Measurements from ENCODE around the gene FAM118B.

FAM118B gene

GRCh38 chr11:126166413-126166812 is 45.2 kb upstream of the FAM118B start:
- Histone ChIP-seq H3K14ac (ENCODE audit: low read length in 2 of 2) (no peak overlapping the region), H3K4ac (ENCODE audit: low read depth in 1 of 2, low read length in 2 of 2) (no peak overlapping the region)
- no peak for DNase-seq

GRCh38 chr11:126167488-126167887 is 44.1 kb upstream of the FAM118B start:
- Histone ChIP-seq H3K27me3 (ENCODE audit: control insufficient read depth in 1 of 2, insufficient read depth in 1 of 2, low read length in 2 of 2) (peaks cover 0 to 13% of the 10 kb centered on the region in 2 experiments), H3K4me2 (ENCODE audit: low read length, poor library complexity, severe bottlenecking) (no peak overlapping the region), H3K4me1 (ENCODE audit: control insufficient read depth, insufficient read depth, low read depth, low read length) (peaks cover 11% of the 10 kb centered on the region), H3K4me3 (ENCODE audit: insufficient read depth in 1 of 2, low read depth in 1 of 2, low read length in 2 of 2) (no peak overlapping the region), H2BK5ac (ENCODE audit: low read depth, low read length, poor library complexity, severe bottlenecking) (no peak overlapping the region), H2AK5ac (ENCODE audit: low read length, severe bottlenecking) (no peak overlapping the region), H3K14ac (ENCODE audit: low read length in 2 of 2) (no peak overlapping the region), H3K36me3 (ENCODE audit: control insufficient read depth in 1 of 2, insufficient read depth in 2 of 2, low read depth in 1 of 2, low read length in 2 of 2) (no peaks in the 10 kb centered on the region), H3K79me1 (replicated peaks; ENCODE audit: low read length, poor library complexity, severe bottlenecking) (no peaks in the 10 kb centered on the region), H3K9ac (ENCODE audit: low read length) (no peak overlapping the region), H3K18ac (ENCODE audit: low read depth in 1 of 2, low read length in 2 of 2) (no peak overlapping the region), H2BK120ac (ENCODE audit: low read depth, low read length) (no peak overlapping the region), H3K27ac (ENCODE audit: low read length, poor library complexity, severe bottlenecking) (no peak overlapping the region), H2BK12ac (ENCODE audit: low read length in 2 of 2) (no peak overlapping the region), H2AFZ (ENCODE audit: low read depth, low read length) (no peak overlapping the region), H2BK15ac (ENCODE audit: low read depth, poor library complexity, severe bottlenecking) (no peak overlapping the region), H3K9me3 (ENCODE audit: control insufficient read depth, low read length) (no peaks in the 10 kb centered on the region), H4K91ac (ENCODE audit: low read length) (no peak overlapping the region), H3K23ac (ENCODE audit: low read length in 2 of 2) (no peak overlapping the region), H3K4ac (ENCODE audit: low read depth in 1 of 2, low read length in 2 of 2) (no peak overlapping the region), H4K8ac (ENCODE audit: low read length) (no peak overlapping the region)
- WGBS = 71% methylated on average over 2 of the region's 2 CpGs
- no peak for DNase-seq

More at GRCh38 chr11:126166413-126166812, 45.2 kb upstream of the FAM118B start:
- H3K4me1 ChIP-seq (ENCODE audit: control insufficient read depth, insufficient read depth, low read depth, low read length) = peaks cover 13% of the 10 kb centered on the region
- no peak overlapping the region for H2AFZ ChIP-seq (ENCODE audit: low read depth, low read length)
- H4K91ac ChIP-seq (ENCODE audit: low read length) = no peak overlapping the region
- H2BK5ac ChIP-seq (ENCODE audit: low read depth, low read length, poor library complexity, severe bottlenecking) = no peak overlapping the region
- H2BK15ac ChIP-seq (ENCODE audit: low read depth, poor library complexity, severe bottlenecking) = no peak overlapping the region
- no peak overlapping the region for H3K23ac ChIP-seq (ENCODE audit: low read length in 2 of 2)
- no peak overlapping the region for H3K4me2 ChIP-seq (ENCODE audit: low read length, poor library complexity, severe bottlenecking)
- no peaks in the 10 kb centered on the region for H3K79me1 ChIP-seq (replicated peaks; ENCODE audit: low read length, poor library complexity, severe bottlenecking)
- 96% methylated on average over 3 of the region's 3 CpGs for WGBS
- no peaks in the 10 kb centered on the region for H3K36me3 ChIP-seq (ENCODE audit: control insufficient read depth in 1 of 2, insufficient read depth in 2 of 2, low read depth in 1 of 2, low read length in 2 of 2)
- no peak overlapping the region for H3K4me3 ChIP-seq (ENCODE audit: insufficient read depth in 1 of 2, low read depth in 1 of 2, low read length in 2 of 2)
- H3K27ac ChIP-seq (ENCODE audit: low read length, poor library complexity, severe bottlenecking) = no peak overlapping the region
- no peak overlapping the region for H2AK5ac ChIP-seq (ENCODE audit: low read length, severe bottlenecking)
- no peaks in the 10 kb centered on the region for H3K9me3 ChIP-seq (ENCODE audit: control insufficient read depth, low read length)
- no peak overlapping the region for H2BK12ac ChIP-seq (ENCODE audit: low read length in 2 of 2)
- H3K18ac ChIP-seq (ENCODE audit: low read depth in 1 of 2, low read length in 2 of 2) = no peak overlapping the region
- peaks cover 0 to 5% of the 10 kb centered on the region in 2 experiments for H3K27me3 ChIP-seq (ENCODE audit: control insufficient read depth in 1 of 2, insufficient read depth in 1 of 2, low read length in 2 of 2)
- no peak overlapping the region for H4K8ac ChIP-seq (ENCODE audit: low read length)
- H2BK120ac ChIP-seq (ENCODE audit: low read depth, low read length) = no peak overlapping the region
- H3K9ac ChIP-seq (ENCODE audit: low read length) = no peak overlapping the region

GRCh38 chr11:126169291-126169690 is 42.3 kb upstream of the FAM118B start:
- no peak overlapping the region for H2BK15ac ChIP-seq (ENCODE audit: low read depth, poor library complexity, severe bottlenecking)
- no peak overlapping the region for H2BK120ac ChIP-seq (ENCODE audit: low read depth, low read length)
- WGBS = 94% methylated on average over 3 of the region's 3 CpGs
- H3K27ac ChIP-seq (ENCODE audit: low read length, poor library complexity, severe bottlenecking) = no peak overlapping the region
- H2AFZ ChIP-seq (ENCODE audit: low read depth, low read length) = no peak overlapping the region
- H2BK12ac ChIP-seq (ENCODE audit: low read length in 2 of 2) = no peak overlapping the region
- no peaks in the 10 kb centered on the region for H3K36me3 ChIP-seq (ENCODE audit: control insufficient read depth in 1 of 2, insufficient read depth in 2 of 2, low read depth in 1 of 2, low read length in 2 of 2)
- H3K4me2 ChIP-seq (ENCODE audit: low read length, poor library complexity, severe bottlenecking) = no peak overlapping the region
- no peak overlapping the region for H3K4ac ChIP-seq (ENCODE audit: low read depth in 1 of 2, low read length in 2 of 2)
- H3K9ac ChIP-seq (ENCODE audit: low read length) = peak overlapping the region; percentile 8
- H3K4me1 ChIP-seq (ENCODE audit: control insufficient read depth, insufficient read depth, low read depth, low read length) = no peaks in the 10 kb centered on the region
- no peak overlapping the region for H3K23ac ChIP-seq (ENCODE audit: low read length in 2 of 2)
- H3K14ac ChIP-seq (ENCODE audit: low read length in 2 of 2) = no peak overlapping the region
- H3K4me3 ChIP-seq (ENCODE audit: insufficient read depth in 1 of 2, low read depth in 1 of 2, low read length in 2 of 2) = no peak overlapping the region
- no peak overlapping the region for H4K8ac ChIP-seq (ENCODE audit: low read length)
- H3K79me1 ChIP-seq (replicated peaks; ENCODE audit: low read length, poor library complexity, severe bottlenecking) = no peaks in the 10 kb centered on the region
- H3K18ac ChIP-seq (ENCODE audit: low read depth in 1 of 2, low read length in 2 of 2) = no peak overlapping the region
- no peaks in the 10 kb centered on the region for H3K9me3 ChIP-seq (ENCODE audit: control insufficient read depth, low read length)
- no peak overlapping the region for H2BK5ac ChIP-seq (ENCODE audit: low read depth, low read length, poor library complexity, severe bottlenecking)
- no peak for DNase-seq
- no peak overlapping the region for H4K91ac ChIP-seq (ENCODE audit: low read length)
- no peak overlapping the region for H2AK5ac ChIP-seq (ENCODE audit: low read length, severe bottlenecking)
- peaks cover 0 to 19% of the 10 kb centered on the region in 2 experiments for H3K27me3 ChIP-seq (ENCODE audit: control insufficient read depth in 1 of 2, insufficient read depth in 1 of 2, low read length in 2 of 2)

GRCh38 chr11:126172596-126173038 is 39.0 kb upstream of the FAM118B start:
- no peak overlapping the region for H3K14ac ChIP-seq (ENCODE audit: low read length in 2 of 2)
- no peaks in the 10 kb centered on the region for H3K9me3 ChIP-seq (ENCODE audit: control insufficient read depth, low read length)
- H3K4me2 ChIP-seq (ENCODE audit: low read length, poor library complexity, severe bottlenecking) = no peak overlapping the region
- H2BK5ac ChIP-seq (ENCODE audit: low read depth, low read length, poor library complexity, severe bottlenecking) = no peak overlapping the region
- H3K27me3 ChIP-seq (ENCODE audit: control insufficient read depth in 1 of 2, insufficient read depth in 1 of 2, low read length in 2 of 2) = peaks cover 0 to 31% of the 10 kb centered on the region in 2 experiments
- peak overlapping the region; percentile 11 for H2BK120ac ChIP-seq (ENCODE audit: low read depth, low read length)
- H4K8ac ChIP-seq (ENCODE audit: low read length) = no peak overlapping the region
- no peak overlapping the region for H2BK12ac ChIP-seq (ENCODE audit: low read length in 2 of 2)
- H3K79me1 ChIP-seq (replicated peaks; ENCODE audit: low read length, poor library complexity, severe bottlenecking) = no peaks in the 10 kb centered on the region
- H2AK5ac ChIP-seq (ENCODE audit: low read length, severe bottlenecking) = no peak overlapping the region
- no peak overlapping the region for H3K4me3 ChIP-seq (ENCODE audit: insufficient read depth in 1 of 2, low read depth in 1 of 2, low read length in 2 of 2)
- H3K27ac ChIP-seq (ENCODE audit: low read length, poor library complexity, severe bottlenecking) = no peak overlapping the region
- no peaks in the 10 kb centered on the region for H3K4me1 ChIP-seq (ENCODE audit: control insufficient read depth, insufficient read depth, low read depth, low read length)
- H3K23ac ChIP-seq (ENCODE audit: low read length in 2 of 2) = no peak overlapping the region
- no peak overlapping the region for H2BK15ac ChIP-seq (ENCODE audit: low read depth, poor library complexity, severe bottlenecking)
- no peak overlapping the region for H3K18ac ChIP-seq (ENCODE audit: low read depth in 1 of 2, low read length in 2 of 2)
- no peaks in the 10 kb centered on the region for H3K36me3 ChIP-seq (ENCODE audit: control insufficient read depth in 1 of 2, insufficient read depth in 2 of 2, low read depth in 1 of 2, low read length in 2 of 2)
- no peak overlapping the region for H4K91ac ChIP-seq (ENCODE audit: low read length)
- no peak overlapping the region for H3K4ac ChIP-seq (ENCODE audit: low read depth in 1 of 2, low read length in 2 of 2)
- DNase-seq = peak; percentile 15
- whole genome bisulfite sequencing = 85% methylated on average over 8 of the region's 8 CpGs
- no peak overlapping the region for H2AFZ ChIP-seq (ENCODE audit: low read depth, low read length)
- H3K9ac ChIP-seq (ENCODE audit: low read length) = peak overlapping the region; percentile 21
